Activated CD4-positive, alpha-beta T cell treated with anti-CD3 and anti-CD28 coated beads, Interleukin-2, amount 50 U/mL, for 24 hours (primary cell): ENCODE measurements around the gene FOXC1.

Experiments
- DNase-seq, 2 donors: peaks; one replicate each; pipeline ENCODE4 v3.0.0-alpha.2; 2020; ENCODE audit warnings: low read depth in 1 of 2, low spot score in 1 of 2

Gene FOXC1

DNA sequence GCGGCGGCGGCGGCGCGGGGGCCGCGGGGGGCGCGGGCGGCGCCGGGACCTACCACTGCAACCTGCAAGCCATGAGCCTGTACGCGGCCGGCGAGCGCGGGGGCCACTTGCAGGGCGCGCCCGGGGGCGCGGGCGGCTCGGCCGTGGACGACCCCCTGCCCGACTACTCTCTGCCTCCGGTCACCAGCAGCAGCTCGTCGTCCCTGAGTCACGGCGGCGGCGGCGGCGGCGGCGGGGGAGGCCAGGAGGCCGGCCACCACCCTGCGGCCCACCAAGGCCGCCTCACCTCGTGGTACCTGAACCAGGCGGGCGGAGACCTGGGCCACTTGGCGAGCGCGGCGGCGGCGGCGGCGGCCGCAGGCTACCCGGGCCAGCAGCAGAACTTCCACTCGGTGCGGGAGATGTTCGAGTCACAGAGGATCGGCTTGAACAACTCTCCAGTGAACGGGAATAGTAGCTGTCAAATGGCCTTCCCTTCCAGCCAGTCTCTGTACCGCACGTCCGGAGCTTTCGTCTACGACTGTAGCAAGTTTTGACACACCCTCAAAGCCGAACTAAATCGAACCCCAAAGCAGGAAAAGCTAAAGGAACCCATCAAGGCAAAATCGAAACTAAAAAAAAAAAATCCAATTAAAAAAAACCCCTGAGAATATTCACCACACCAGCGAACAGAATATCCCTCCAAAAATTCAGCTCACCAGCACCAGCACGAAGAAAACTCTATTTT is 2.0 kb downstream of the FOXC1 start:
- no peak for DNase-seq

DNA sequence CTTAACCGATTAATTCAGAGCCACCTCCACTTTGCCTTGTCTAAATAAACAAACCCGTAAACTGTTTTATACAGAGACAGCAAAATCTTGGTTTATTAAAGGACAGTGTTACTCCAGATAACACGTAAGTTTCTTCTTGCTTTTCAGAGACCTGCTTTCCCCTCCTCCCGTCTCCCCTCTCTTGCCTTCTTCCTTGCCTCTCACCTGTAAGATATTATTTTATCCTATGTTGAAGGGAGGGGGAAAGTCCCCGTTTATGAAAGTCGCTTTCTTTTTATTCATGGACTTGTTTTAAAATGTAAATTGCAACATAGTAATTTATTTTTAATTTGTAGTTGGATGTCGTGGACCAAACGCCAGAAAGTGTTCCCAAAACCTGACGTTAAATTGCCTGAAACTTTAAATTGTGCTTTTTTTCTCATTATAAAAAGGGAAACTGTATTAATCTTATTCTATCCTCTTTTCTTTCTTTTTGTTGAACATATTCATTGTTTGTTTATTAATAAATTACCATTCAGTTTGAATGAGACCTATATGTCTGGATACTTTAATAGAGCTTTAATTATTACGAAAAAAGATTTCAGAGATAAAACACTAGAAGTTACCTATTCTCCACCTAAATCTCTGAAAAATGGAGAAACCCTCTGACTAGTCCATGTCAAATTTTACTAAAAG is 2.7 kb downstream of the FOXC1 start:
- no peak for DNase-seq

GRCh38 chr6:1612974-1613306 is 3.2 kb downstream of the FOXC1 start:
- DNase-seq = no peak

DNA sequence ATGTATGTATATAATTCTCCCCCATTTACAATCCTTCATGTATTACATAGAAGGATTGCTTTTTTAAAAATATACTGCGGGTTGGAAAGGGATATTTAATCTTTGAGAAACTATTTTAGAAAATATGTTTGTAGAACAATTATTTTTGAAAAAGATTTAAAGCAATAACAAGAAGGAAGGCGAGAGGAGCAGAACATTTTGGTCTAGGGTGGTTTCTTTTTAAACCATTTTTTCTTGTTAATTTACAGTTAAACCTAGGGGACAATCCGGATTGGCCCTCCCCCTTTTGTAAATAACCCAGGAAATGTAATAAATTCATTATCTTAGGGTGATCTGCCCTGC is 3.6 kb downstream of the FOXC1 start:
- DNase-seq = no peak

- DNase-seq = no peak
These were observed 4.2 kb downstream of the FOXC1 start for GRCh38 chr6:1613688-1614447.

DNA sequence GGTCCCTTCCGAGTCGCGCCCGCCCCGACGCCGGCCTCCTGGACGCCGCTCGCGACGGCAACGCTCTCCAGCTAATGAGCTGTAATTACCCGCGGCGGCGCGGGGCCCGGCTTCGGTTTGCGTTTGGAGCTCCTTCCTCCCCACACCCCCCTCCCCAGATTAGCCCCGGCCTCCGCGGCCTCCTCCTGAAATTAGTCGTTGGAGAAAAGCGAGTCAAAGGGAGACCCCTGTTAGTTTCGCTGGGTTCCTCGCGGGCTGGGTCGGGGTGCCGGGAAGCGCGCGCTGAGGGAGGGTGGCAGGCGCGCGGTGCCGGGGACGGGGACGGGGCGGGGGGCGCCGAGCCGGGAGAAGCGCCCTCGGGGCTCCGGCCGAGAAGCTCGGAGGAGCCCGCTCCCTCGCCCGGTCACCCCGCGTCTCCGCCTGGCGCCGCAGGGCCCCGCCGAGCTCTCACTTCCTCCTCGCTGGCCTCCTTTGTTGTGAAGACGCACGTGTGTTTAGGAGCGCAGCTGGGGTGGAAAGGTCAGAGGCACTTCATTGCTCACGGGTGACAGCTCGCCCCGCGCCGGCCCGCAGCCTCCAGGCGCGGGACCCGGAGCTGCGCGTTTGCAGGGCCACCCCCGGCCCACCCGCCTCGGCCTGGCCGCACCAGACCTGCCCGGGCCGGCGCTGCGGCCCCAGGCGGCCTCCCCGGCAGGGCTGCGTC is 4.9 kb downstream of the FOXC1 start:
- no peak for DNase-seq

DNA sequence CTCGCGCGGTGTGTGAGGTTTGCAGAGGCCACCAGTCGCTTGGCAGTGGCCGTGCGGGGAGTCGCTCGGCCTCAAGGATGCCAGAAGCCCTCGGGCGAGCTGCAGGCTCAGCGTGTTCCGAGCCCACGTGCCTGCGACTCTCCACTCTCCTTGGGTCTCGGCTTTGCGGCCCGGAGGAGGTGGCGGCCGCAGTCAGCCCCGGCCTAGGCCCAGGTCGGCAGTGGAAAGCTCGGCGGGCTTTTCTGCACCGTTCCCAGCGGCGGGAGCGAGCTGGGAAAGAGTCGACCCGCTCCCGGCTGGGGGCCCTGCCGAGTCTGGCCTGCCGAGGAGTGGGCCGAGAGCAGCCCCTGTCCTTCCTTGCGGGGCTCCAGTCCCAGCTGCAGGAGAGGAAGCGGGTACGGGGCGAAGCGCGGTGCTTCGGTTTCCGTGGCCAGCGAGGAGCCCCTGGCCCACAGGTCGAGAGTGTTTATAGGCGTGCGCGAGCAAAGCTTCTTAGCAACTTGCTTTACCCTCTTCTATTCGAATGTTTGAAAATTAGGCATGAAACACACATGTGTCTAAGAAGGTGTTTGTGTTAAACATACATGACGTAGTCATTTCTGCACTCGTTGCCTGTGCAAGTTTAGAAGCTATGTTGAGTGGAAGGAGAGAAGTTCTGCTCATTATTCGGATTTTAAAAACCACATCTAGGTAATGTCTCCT is 5.6 kb downstream of the FOXC1 start:
- no peak for DNase-seq

- DNase-seq = no peak
These were observed 6.2 kb downstream of the FOXC1 start for GRCh38 chr6:1615853-1616420.

DNA sequence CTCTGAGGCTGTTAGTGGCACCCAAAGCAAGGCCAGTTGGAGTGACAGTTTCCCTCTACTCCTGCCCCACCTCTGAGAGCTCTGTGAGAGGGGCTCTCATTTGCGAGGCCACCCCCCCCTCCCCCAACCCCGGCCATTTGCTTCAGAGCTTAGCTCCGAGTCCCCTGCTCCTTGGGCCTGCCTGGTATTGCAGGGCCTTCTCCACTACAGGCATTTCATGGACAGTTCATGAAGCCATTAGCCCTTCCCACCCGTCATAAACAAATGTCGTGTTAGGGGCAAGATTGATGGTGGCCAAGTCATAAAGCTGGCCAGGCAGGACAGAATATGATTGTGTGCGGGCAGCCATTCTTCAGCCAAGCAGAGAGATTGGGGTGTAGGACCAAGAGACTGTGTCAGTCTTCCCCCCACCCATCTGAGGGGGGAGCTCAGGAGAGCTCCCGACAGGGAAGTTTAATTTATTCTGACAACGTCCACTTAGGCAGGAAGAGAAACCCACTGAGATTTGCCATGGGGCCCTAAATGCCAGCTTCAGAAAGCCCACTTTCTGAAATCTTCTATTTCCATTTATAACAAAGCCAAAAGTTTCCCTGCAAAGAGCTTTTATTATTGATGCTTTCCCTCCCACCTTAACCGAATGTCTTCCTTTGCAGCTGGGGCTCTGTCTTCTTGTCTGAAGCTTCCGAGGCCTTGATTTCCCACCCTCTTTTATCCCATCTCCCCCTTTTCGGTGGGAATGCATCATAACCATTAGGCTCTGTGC is 7.2 kb downstream of the FOXC1 start:
- DNase-seq = no peak

GRCh38 chr6:1617466-1618310 is 8.0 kb downstream of the FOXC1 start:
- DNase-seq = no peak

- no peak for DNase-seq
These were observed 8.8 kb downstream of the FOXC1 start for GRCh38 chr6:1618311-1619097.

DNA sequence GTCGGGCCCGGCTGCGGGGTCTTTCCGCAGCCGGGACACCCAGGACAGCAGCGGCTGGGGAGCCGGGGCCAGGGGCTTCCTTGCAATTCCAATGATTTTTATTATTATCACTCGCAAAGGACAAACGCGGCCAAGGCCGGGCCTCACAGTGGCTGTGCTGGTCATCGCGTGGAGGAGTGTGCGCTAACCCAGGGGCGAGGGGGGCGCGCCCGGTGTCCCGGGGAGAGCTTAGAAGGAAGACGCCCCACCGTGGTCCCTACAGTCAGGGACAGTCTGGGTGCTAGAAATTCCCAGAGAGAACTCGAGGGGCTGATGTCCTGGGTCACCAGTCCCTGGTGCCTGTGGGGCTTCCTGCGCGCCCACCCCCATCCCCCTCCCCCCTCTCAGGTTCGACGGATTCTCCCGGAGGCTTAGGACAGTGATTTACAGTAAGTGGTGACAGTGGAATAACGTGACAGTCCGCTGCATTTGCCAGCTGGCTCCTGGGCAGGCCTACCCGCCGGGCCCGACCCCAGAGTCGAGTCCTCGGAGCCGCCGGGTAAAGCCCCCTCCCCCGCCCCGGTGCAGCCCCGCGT is 9.5 kb downstream of the FOXC1 start:
- DNase-seq = no peak

GRCh38 chr6:1619673-1620503 is 10.2 kb downstream of the FOXC1 start:
- no peak for DNase-seq

GRCh38 chr6:1620504-1621069 is 10.9 kb downstream of the FOXC1 start:
- no peak for DNase-seq

DNA sequence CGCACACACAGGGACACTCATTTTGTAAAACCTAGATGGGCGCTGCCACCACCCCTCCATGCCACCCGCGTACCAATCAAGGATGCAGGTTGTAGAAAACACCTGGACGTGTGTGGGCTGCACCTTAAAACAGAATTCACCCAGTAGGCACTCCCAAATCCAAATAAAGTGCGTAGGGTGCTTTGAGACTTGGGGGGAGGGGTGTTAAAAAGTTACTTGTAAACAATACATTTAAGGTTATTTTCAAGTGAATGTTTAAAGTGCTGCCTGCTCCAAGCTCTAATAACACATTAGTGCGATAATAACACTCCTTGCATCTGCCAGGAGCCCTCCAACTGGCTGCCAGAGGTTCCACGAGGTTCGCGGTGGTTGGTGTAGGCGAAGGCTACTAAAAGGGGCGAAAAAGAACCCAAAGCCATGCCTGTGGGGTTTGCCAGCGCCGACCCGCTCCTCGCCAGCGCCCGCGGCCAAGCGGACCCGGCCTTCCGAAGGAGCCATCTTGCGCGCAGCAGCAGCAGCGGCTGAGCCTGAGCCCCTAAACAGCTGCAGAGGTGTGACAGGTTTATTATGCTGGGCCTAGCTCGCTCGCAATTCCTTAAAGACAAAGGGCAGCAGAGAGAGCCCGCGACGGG is 11.5 kb downstream of the FOXC1 start:
- DNase-seq = no peak

- DNase-seq = no peak
These were observed 12.6 kb downstream of the FOXC1 start for GRCh38 chr6:1622220-1622850.
